Endothelial cell of umbilical vein (primary cell): ENCODE results near the gene RPLP2. TPM values are rescaled to one million over a fixed set of nuclear protein-coding genes. Genes with fewer than 3 reads are reported as not detected.

ENCODE experiments used
- BruUV-seq: library from RNA; stranded (reverse); fragments of 400-500 nt; replicated peaks from 2 replicates; lab custom pipeline; 2021; lab: Mats Ljungman, UMichigan
- CTCF ChIA-PET: fragments of 300-600, 350-600 bp; sonication (Branson Sonifier 250); formaldehyde crosslinking; loops from one replicate; lab custom pipeline; 2021; ENCODE audit warnings: antibody characterized with exemption, inconsistent platforms; lab: Charles Lee
- POLR2A ChIA-PET: fragments of 300-600, 350-600 bp; sonication (Branson Sonifier 250); formaldehyde crosslinking; loops from one replicate; lab custom pipeline; 2021; ENCODE audit warnings: antibody characterized with exemption, inconsistent platforms; lab: Charles Lee
- DNase-seq: peaks from one replicate; pipeline ENCODE4 v3.0.0-alpha.2; 2011; ENCODE audit warnings: low read depth, low spot score
- FAIRE-seq: peaks from 2 replicates; lab custom pipeline; 2011; peaks lifted over from hg19 to GRCh38; lab: Jason Lieb, UNC
- H2AFZ ChIP-seq: 2 replicates; pipeline ENCODE4 v1.6.0; 2012; ENCODE audit warnings: low read depth, low read length, control low read depth, inconsistent platforms
- H3K27ac ChIP-seq: 2 replicates; pipeline ENCODE4 v1.5.1; 2011; ENCODE audit warnings: low read depth, mild to moderate bottlenecking, control low read depth, low read length, moderate library complexity; ENCODE audit not compliant: insufficient read depth
- H3K27me3 ChIP-seq, 2 experiments: 2 replicates each; pipeline versions ENCODE4 v1.6.0 to v1.6.1; 2011; ENCODE audit warnings: low read length in 2 of 2, mixed read lengths in 1 of 2; ENCODE audit not compliant: control insufficient read depth in 2 of 2, insufficient read depth in 2 of 2
- H3K36me3 ChIP-seq, 2 experiments: 2 replicates in 1 of 2; 3 replicates in 1 of 2; pipeline ENCODE4 v1.5.1; 2011; ENCODE audit warnings: low read length in 2 of 2, mild to moderate bottlenecking in 1 of 2, moderate library complexity in 1 of 2; ENCODE audit not compliant: control insufficient read depth in 2 of 2, insufficient read depth in 2 of 2; ENCODE audit errors: extremely low read depth in 1 of 2
- H3K4me1 ChIP-seq: 3 replicates; pipeline ENCODE4 v1.5.1; 2011; ENCODE audit warnings: mild to moderate bottlenecking, low read length; ENCODE audit not compliant: control insufficient read depth, insufficient read depth; ENCODE audit errors: extremely low read depth
- H3K4me2 ChIP-seq: 2 replicates; pipeline ENCODE4 v1.6.1; 2011; ENCODE audit warnings: low read length, control low read depth, mixed read lengths; ENCODE audit not compliant: insufficient read depth
- H3K4me3 ChIP-seq, 3 experiments: fragments of 200-600 bp in 1 of 3; sonication (generic), shearing (Covaris generic) in 1 of 3; replicated peaks in 1 of 3; 2 replicates each; pipeline ENCODE4 v1.5.1; 2011 to 2016; ENCODE audit warnings: control low read depth in 3 of 3, low read length in 3 of 3, mild to moderate bottlenecking in 2 of 3, inconsistent platforms in 1 of 3, low read depth in 1 of 3, moderate library complexity in 1 of 3; ENCODE audit not compliant: insufficient read depth in 1 of 3
- H3K79me2 ChIP-seq: 2 replicates; pipeline ENCODE4 v1.6.0; 2012; ENCODE audit warnings: low read length, inconsistent platforms; ENCODE audit not compliant: control insufficient read depth, insufficient read depth
- H3K9ac ChIP-seq: replicated peaks from 2 replicates; pipeline ENCODE3; 2011; ENCODE audit warnings: low read length, control low read depth; ENCODE audit not compliant: insufficient read depth; ENCODE audit errors: extremely low read depth
- H3K9me1 ChIP-seq: replicated peaks from 3 replicates; pipeline ENCODE4 v1.6.0; 2011; ENCODE audit warnings: mild to moderate bottlenecking, low read length; ENCODE audit not compliant: control insufficient read depth, insufficient read depth; ENCODE audit errors: extremely low read depth
- H3K9me3 ChIP-seq: replicated peaks from 2 replicates; pipeline ENCODE4 v1.5.1; 2012; ENCODE audit warnings: low read length, inconsistent platforms; ENCODE audit not compliant: control insufficient read depth, insufficient read depth
- H4K20me1 ChIP-seq: replicated peaks from 2 replicates; pipeline ENCODE3; 2011; ENCODE audit warnings: mild to moderate bottlenecking, low read length; ENCODE audit not compliant: control insufficient read depth, insufficient read depth; ENCODE audit errors: extremely low read depth
- CTCF ChIP-seq, 2 donors: IDR thresholded peaks; 1 replicate in 1 of 2; 2 replicates in 1 of 2; pipeline ENCODE4 v1.5.1; 2011; ENCODE audit warnings: low read length in 2 of 2, mild to moderate bottlenecking in 2 of 2, moderate library complexity in 2 of 2, control low read depth in 1 of 2, inconsistent platforms in 1 of 2, low read depth in 1 of 2; ENCODE audit not compliant: insufficient read depth in 1 of 2; ENCODE audit errors: extremely low read depth in 1 of 2
- EZH2 ChIP-seq: IDR thresholded peaks from 2 replicates; pipeline ENCODE4 v1.6.1; 2012; ENCODE audit warnings: borderline replicate concordance, low read depth, mild to moderate bottlenecking, moderate library complexity, low read length, inconsistent platforms; ENCODE audit not compliant: severe bottlenecking
- FOS ChIP-seq: IDR thresholded peaks from 2 replicates; pipeline ENCODE4 v1.6.1; 2011; ENCODE audit warnings: mild to moderate bottlenecking, low read length, moderate library complexity, borderline replicate concordance; ENCODE audit not compliant: insufficient read depth
- GATA2 ChIP-seq: IDR thresholded peaks from 2 replicates; pipeline ENCODE4 v1.7.0; 2011; ENCODE audit warnings: low read depth, mild to moderate bottlenecking, moderate library complexity, mixed read lengths, low read length; ENCODE audit not compliant: insufficient read length, insufficient read depth
- JUN ChIP-seq: IDR thresholded peaks from 2 replicates; pipeline ENCODE4 v1.6.1; 2011; ENCODE audit warnings: borderline replicate concordance, low read depth; ENCODE audit not compliant: insufficient read length, insufficient read depth
- MAX ChIP-seq: IDR thresholded peaks from 2 replicates; pipeline ENCODE4 v1.6.1; 2011; ENCODE audit not compliant: insufficient read depth, insufficient read length
- MYC ChIP-seq: IDR thresholded peaks from one replicate; pipeline ENCODE4 v1.6.1; 2011; ENCODE audit warnings: mild to moderate bottlenecking, low read depth, low read length
- POLR2A ChIP-seq: IDR thresholded peaks from 2 replicates; pipeline ENCODE4 v1.6.1; 2012; ENCODE audit warnings: low read depth, mild to moderate bottlenecking, control low read depth, low read length
- POLR2AphosphoS5 ChIP-seq: IDR thresholded peaks from 2 replicates; pipeline ENCODE4 v1.6.1; 2012; ENCODE audit warnings: low read depth, mild to moderate bottlenecking, control low read depth, low read length, moderate library complexity; ENCODE audit not compliant: insufficient read depth
- dilution Hi-C: fragments of 300-500 bp; cut with MboI; formaldehyde crosslinking; loops from one replicate; pipeline ENCODE4 v1.15.0; 2019; ENCODE audit warnings: low sequenced_read_pairs; ENCODE audit not compliant: extremely low pct_ligation_motif_present
- intact Hi-C: fragments of 100-400 bp; cut with micrococcal nuclease; formaldehyde crosslinking; loops from one replicate; pipeline ENCODE4 v1.10.0; 2022
- polyA plus RNA-seq, 4 experiments: library from polyadenylated mRNA; depleted of rRNA in 3 of 4; stranded (reverse) in 3 of 4; unstranded in 1 of 4; fragments of >200 nt; gene quantifications; 2 replicates each; pipeline versions ENCODE4 v1.2.1 to v1.2.3, GENCODE V29; 2011 to 2012; ENCODE audit warnings: missing spikeins in 1 of 4
- total RNA-seq: library from RNA; stranded (reverse); gene quantifications from 2 replicates; pipeline ENCODE4 v1.2.3, GENCODE V29; 2021

Gene RPLP2
- total and polyA plus RNA-seq, 2 donors (not counting 3 experiments of a cell fraction or from before 2014, with no cell fraction given), result 1,579 to 1,739 TPM

GRCh38 chr11:799641-800316 is 10.0 kb upstream of the RPLP2 start:
- no peak for DNase-seq
- Histone ChIP-seq H3K36me3 (peaks cover 0 to 20% of the 10 kb centered on the region in 2 experiments), H3K27me3 (no peaks in the 10 kb centered on the region), H3K9me1 (no peaks in the 10 kb centered on the region), H4K20me1 (no peaks in the 10 kb centered on the region), H3K4me3 (no peak overlapping the region), H3K4me2 (no peak overlapping the region), H3K4me1 (peaks cover 26% of the 10 kb centered on the region), H3K9ac (no peak overlapping the region), H3K27ac (no peak overlapping the region), H3K9me3 (no peaks in the 10 kb centered on the region), H2AFZ (no peak overlapping the region), H3K79me2 (peaks cover 11% of the 10 kb centered on the region)
- no TSS peak for BruUV-seq
- ChIA-PET CTCF (no interaction called here), POLR2A (no interaction called here)
- TF ChIP-seq FOS (no peak), MAX (no peak), POLR2A (no peak), POLR2AphosphoS5 (no peak), EZH2 (no peak), JUN (no peak), MYC (no peak), GATA2 (no peak), CTCF (IDR thresholded peaks at IDR 0.05; ENCODE audit: extremely low read depth in 1 of 2, insufficient read depth in 1 of 2, low read depth in 1 of 2, low read length in 2 of 2) (no peak)
- dilution Hi-C loops (no loop called here), intact Hi-C loops (no loop called here)
- no peak for FAIRE-seq
